Ascending aorta (tissue), 2 donors: ENCODE data around the gene CDC45. TPM values are rescaled to one million over a fixed set of nuclear protein-coding genes. Genes with fewer than 3 reads are reported as not detected.

Source experiments
- DNase-seq, 2 donors: peaks; one replicate each; pipeline ENCODE4 v3.0.0-alpha.2; 2019; ENCODE audit warnings: low spot score in 2 of 2
- H3K27ac ChIP-seq, 2 donors: fragments of 200-600 bp; sonication (generic); one replicate each; pipeline ENCODE4 v1.5.1; 2016 to 2017; ENCODE audit warnings: mild to moderate bottlenecking in 1 of 2
- H3K27me3 ChIP-seq: fragments of 200-600 bp; sonication (generic); one replicate; pipeline ENCODE4 v1.5.1; 2017
- H3K36me3 ChIP-seq, 2 donors: fragments of 200-600 bp; sonication (generic); one replicate each; pipeline ENCODE4 v1.5.1; 2016
- H3K4me1 ChIP-seq, 2 donors: fragments of 200-600 bp; sonication (generic); one replicate each; pipeline ENCODE4 v1.5.1; 2016 to 2017; ENCODE audit warnings: mild to moderate bottlenecking in 1 of 2
- H3K4me3 ChIP-seq, 2 donors: fragments of 200-600 bp; sonication (generic); one replicate each; pipeline ENCODE4 v1.5.1; 2016 to 2017; ENCODE audit warnings: mild to moderate bottlenecking in 1 of 2
- H3K9me3 ChIP-seq, 2 donors: fragments of 200-600 bp; sonication (generic); one replicate each; pipeline ENCODE4 v1.5.1; 2016
- CTCF ChIP-seq, 3 experiments: fragments of 200-600 bp in 2 of 3; fragments of 450-650 bp in 1 of 3; sonication (generic) in 2 of 3; IDR thresholded peaks; one replicate each; pipeline ENCODE4 v1.5.1; 2016 to 2019; ENCODE audit warnings: antibody characterized with exemption in 3 of 3, mild to moderate bottlenecking in 1 of 3, moderate library complexity in 1 of 3
- intact Hi-C: fragments of 100-400 bp; cut with DNase I; formaldehyde crosslinking; loops from one replicate; pipeline ENCODE4 v1.15.1; 2023
- total RNA-seq: library from RNA; depleted of rRNA; stranded (reverse); fragments of >200 nt; gene quantifications from one replicate; pipeline ENCODE4 v1.1.0, GENCODE V29; 2016

CDC45 gene
- total RNA-seq, 1 donor from 2014 or later, result not detected

- Histone ChIP-seq H3K27ac (no peak overlapping the region), H3K36me3 (peaks cover 56 to 81% of the 10 kb centered on the region in 2 donors), H3K4me3 (no peak overlapping the region), H3K27me3 (no peaks in the 10 kb centered on the region), H3K9me3 (no peaks in the 10 kb centered on the region), H3K4me1 (no peaks in the 10 kb centered on the region)
- intact Hi-C loops, result no loop called here
- peak in 1 of 2 donors; percentile 43 for DNase-seq
- no peak for TF ChIP-seq CTCF (IDR thresholded peaks at IDR 0.05)
Observed at GRCh38 chr22:19456541-19456940, 23.2 kb upstream of the CDC45 start.

DNA sequence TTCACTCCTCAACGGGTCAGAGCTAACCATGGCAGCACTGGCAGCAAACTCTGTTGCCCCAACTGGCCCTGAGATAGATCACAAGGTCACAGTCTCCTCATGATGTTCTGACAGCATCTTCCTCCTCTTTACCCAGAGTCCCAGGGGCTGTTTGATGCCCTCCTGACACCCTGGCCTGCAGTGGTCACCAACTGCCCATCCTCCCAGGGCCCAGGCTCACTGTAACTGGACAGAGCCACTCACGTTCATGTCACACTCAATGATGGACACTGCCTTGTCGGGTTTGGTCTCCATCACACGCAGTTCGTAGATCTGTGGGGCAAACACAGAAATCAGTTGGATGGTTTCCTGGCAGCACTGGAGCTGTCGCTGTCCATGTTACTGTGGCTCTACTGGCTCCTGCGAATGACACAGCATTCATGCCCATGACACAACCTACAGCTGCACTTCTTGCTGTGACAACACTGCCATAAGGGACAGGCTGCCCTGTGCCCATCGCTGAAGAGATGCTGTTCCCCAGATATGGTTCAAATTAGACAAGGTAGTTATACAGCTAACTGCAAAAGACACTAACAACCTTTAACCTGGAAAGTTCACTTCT, 21.8 kb upstream of the CDC45 start:
- no peak for DNase-seq
- H3K4me3 ChIP-seq, result no peak overlapping the region
- intact Hi-C loops, result no loop called here
- H3K4me1 ChIP-seq, result no peaks in the 10 kb centered on the region
- no peak overlapping the region for H3K27ac ChIP-seq
- H3K27me3 ChIP-seq, result no peaks in the 10 kb centered on the region
- H3K36me3 ChIP-seq, result peaks cover 45 to 78% of the 10 kb centered on the region in 2 donors
- TF ChIP-seq CTCF (IDR thresholded peaks at IDR 0.05), result no peak
- no peaks in the 10 kb centered on the region for H3K9me3 ChIP-seq

- H3K9me3 ChIP-seq, result no peaks in the 10 kb centered on the region
- no peak overlapping the region for H3K4me3 ChIP-seq
- intact Hi-C loops, result no loop called here
- H3K4me1 ChIP-seq, result no peaks in the 10 kb centered on the region
- peaks cover 35 to 78% of the 10 kb centered on the region in 2 donors for H3K36me3 ChIP-seq
- no peak for DNase-seq
- no peak for TF ChIP-seq CTCF (IDR thresholded peaks at IDR 0.05)
- no peaks in the 10 kb centered on the region for H3K27me3 ChIP-seq
- H3K27ac ChIP-seq, result no peak overlapping the region
Observed at GRCh38 chr22:19460036-19460435, 19.7 kb upstream of the CDC45 start.

DNA sequence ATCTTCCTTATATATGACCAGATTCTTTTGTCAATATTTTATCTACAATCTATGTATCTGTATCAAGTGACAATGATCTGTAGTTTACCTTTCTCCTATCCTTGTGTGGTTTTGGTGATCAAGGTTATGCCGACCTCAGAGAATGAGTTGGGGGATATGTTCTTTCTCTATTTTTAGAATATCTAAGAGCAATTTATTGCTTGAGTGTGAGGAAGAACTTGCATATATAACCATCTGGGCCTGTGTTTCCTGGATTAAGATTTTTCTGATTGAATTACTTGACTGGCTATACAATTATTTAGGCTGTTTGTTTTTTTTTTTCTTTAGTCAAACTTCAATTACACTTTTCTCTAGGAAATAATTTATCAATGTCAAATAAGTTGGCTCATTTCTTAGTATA, 18.2 kb upstream of the CDC45 start:
- no peak overlapping the region for H3K4me3 ChIP-seq
- no peaks in the 10 kb centered on the region for H3K9me3 ChIP-seq
- H3K36me3 ChIP-seq, result peaks cover 32 to 78% of the 10 kb centered on the region in 2 donors
- TF ChIP-seq CTCF (IDR thresholded peaks at IDR 0.05), result no peak
- H3K27me3 ChIP-seq, result no peaks in the 10 kb centered on the region
- DNase-seq, result no peak
- H3K4me1 ChIP-seq, result no peaks in the 10 kb centered on the region
- H3K27ac ChIP-seq, result no peak overlapping the region
- intact Hi-C loops, result no loop called here

DNA sequence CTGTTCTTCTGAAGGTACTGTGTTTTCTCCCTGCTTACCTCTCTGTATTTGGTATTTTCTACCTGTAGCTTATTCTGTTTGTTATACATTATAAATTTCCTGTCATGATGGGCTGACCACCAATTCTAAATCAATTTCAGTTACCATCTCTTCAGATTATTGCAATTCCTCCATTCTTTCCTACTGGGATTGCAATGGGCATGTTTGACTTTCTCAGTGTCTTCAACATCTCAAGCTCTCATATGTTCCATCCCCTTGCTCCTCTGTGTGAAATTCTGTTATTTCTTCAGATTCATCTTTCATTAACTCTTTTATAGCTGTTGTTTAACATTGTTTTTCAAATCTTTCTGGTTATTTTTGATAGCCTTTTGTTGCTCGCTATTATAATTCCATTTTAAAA, 16.7 kb upstream of the CDC45 start:
- no peaks in the 10 kb centered on the region for H3K4me1 ChIP-seq
- no peaks in the 10 kb centered on the region for H3K9me3 ChIP-seq
- intact Hi-C loops, result no loop called here
- TF ChIP-seq CTCF (IDR thresholded peaks at IDR 0.05), result no peak
- peaks cover 41 to 78% of the 10 kb centered on the region in 2 donors for H3K36me3 ChIP-seq
- no peak overlapping the region for H3K4me3 ChIP-seq
- DNase-seq, result no peak
- no peaks in the 10 kb centered on the region for H3K27me3 ChIP-seq
- H3K27ac ChIP-seq, result no peak overlapping the region
